Transverse colon (tissue), 4 donors: ENCODE results near the gene DNAJC10. TPM values are rescaled to one million over a fixed set of nuclear protein-coding genes. Genes with fewer than 3 reads are reported as not detected.
"Not testable (repeated sequence)": the region's sequence is repeated elsewhere in the genome, so short reads cannot be mapped to it uniquely, and the experiment has no call there.

Experiments
- DNase-seq: peaks from one replicate; pipeline ENCODE4 v3.0.0-alpha.2; 2019
- H3K27ac ChIP-seq, 4 donors: fragments of 200-600 bp; sonication (generic); 2 replicates each; pipeline ENCODE4 v1.5.1; 2016 to 2018; ENCODE audit warnings: inconsistent platforms in 4 of 4
- H3K27me3 ChIP-seq: fragments of 200-600 bp; sonication (generic); 2 replicates; pipeline ENCODE4 v1.5.1; 2017; ENCODE audit warnings: inconsistent platforms
- H3K36me3 ChIP-seq, 4 donors: fragments of 200-600 bp; sonication (generic); 2 replicates each; pipeline ENCODE4 v1.5.1; 2017 to 2019; ENCODE audit warnings: inconsistent platforms in 4 of 4
- H3K4me1 ChIP-seq, 4 donors: fragments of 200-600 bp; sonication (generic); 2 replicates each; pipeline ENCODE4 v1.5.1; 2017 to 2020; ENCODE audit warnings: inconsistent platforms in 4 of 4
- H3K4me3 ChIP-seq, 4 donors: fragments of 200-600 bp; sonication (generic); 1 replicate in 1 of 4; 2 replicates in 3 of 4; pipeline versions ENCODE4 v1.5.1 to v1.6.1; 2017 to 2019; ENCODE audit warnings: inconsistent platforms in 4 of 4
- H3K9me3 ChIP-seq, 2 donors: fragments of 200-600 bp; sonication (generic); 2 replicates each; pipeline ENCODE4 v1.5.1; 2017 to 2019; ENCODE audit warnings: inconsistent platforms in 2 of 2
- EP300 ChIP-seq: sonication (generic); formaldehyde crosslinking; IDR thresholded peaks from one replicate; pipeline ENCODE4 v1.6.1; 2017; ENCODE audit warnings: antibody characterized with exemption, low read depth
- POLR2A ChIP-seq: fragments of 450-650 bp; IDR thresholded peaks from one replicate; pipeline ENCODE4 v1.6.1; 2016; ENCODE audit warnings: antibody characterized with exemption, mild to moderate bottlenecking, moderate library complexity
- POLR2AphosphoS5 ChIP-seq, 3 donors: sonication (generic); formaldehyde crosslinking; IDR thresholded peaks; one replicate each; pipeline ENCODE4 v1.6.1; 2016; ENCODE audit warnings: antibody characterized with exemption in 3 of 3
- WGBS, 2 donors: methylation state at CpG; one replicate each; pipeline ENCODE4 v1.1.5; 2018; ENCODE audit warnings: low coverage in 1 of 2; 5-methylcytosine and 5-hydroxymethylcytosine counted together
- in situ Hi-C, 4 donors: fragments of 200-750 bp; cut with MboI; loops; one replicate each; pipeline versions ENCODE4 v1.15.0 to v1.15.1; 2017; ENCODE audit warnings: low sequenced_read_pairs in 3 of 4, low pct_ligation_motif_present in 1 of 4, low pct_unique_long_range_greater_than_20kb in 1 of 4
- intact Hi-C: fragments of 100-400 bp; cut with DNase I; formaldehyde crosslinking; loops from one replicate; pipeline ENCODE4 v1.15.1; 2023; ENCODE audit warnings: low total_unique reads
- total RNA-seq, 4 donors: library from RNA; depleted of rRNA; stranded (reverse); fragments of >200 nt; gene quantifications; one replicate each; pipeline ENCODE4 v1.1.0, GENCODE V29; 2016
- TF ChIP-seq, protein P1 (sequence below), 5 experiments: fragments of 200-600 bp in 3 of 5; fragments of 450-650 bp in 2 of 5; sonication (generic) in 3 of 5; IDR thresholded peaks; 1 replicate in 2 of 5; 2 replicates in 3 of 5; pipeline ENCODE4 v1.5.1; 2016 to 2017; ENCODE audit warnings: antibody characterized with exemption in 5 of 5, inconsistent platforms in 3 of 5, mild to moderate bottlenecking in 2 of 5, moderate library complexity in 1 of 5

Gene DNAJC10
- total RNA-seq, 4 donors from 2014 or later, result 27.4 to 37.9 (median 35.5) TPM

DNA sequence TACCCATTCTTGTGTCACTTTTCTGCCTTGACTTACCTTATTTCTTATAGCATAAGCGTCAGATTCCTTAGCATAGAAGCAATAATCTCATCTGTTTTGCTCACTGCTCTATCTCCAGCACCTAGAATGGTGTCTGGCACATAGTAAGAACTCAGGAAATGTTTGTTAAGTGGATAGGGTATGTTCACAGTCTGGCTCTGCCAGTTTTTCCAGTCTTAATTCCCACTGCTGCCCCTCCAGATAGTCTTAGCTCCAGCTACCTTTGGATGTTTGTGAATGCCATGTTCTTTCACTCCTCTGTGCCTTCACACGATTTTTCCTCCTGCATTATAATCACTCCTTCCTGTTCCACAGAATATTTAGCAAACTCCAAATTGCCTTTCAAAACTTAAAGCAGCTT, 29.0 kb downstream of the DNAJC10 start:
- Histone ChIP-seq H3K4me3 (no peak overlapping the region), H3K4me1 (no peaks in the 10 kb centered on the region), H3K27me3 (no peaks in the 10 kb centered on the region), H3K9me3 (no peaks in the 10 kb centered on the region), H3K36me3 (peaks cover 0 to 33% (median 16%) of the 10 kb centered on the region in 4 donors), H3K27ac (no peak overlapping the region)
- no peak for DNase-seq
- intact Hi-C loops, result no loop called here
- WGBS, 2 donors, result 95 to 97% methylated on average over 2 of the region's 2 CpGs
- in situ Hi-C loops, result no loop called here
- TF ChIP-seq, protein P1, sequence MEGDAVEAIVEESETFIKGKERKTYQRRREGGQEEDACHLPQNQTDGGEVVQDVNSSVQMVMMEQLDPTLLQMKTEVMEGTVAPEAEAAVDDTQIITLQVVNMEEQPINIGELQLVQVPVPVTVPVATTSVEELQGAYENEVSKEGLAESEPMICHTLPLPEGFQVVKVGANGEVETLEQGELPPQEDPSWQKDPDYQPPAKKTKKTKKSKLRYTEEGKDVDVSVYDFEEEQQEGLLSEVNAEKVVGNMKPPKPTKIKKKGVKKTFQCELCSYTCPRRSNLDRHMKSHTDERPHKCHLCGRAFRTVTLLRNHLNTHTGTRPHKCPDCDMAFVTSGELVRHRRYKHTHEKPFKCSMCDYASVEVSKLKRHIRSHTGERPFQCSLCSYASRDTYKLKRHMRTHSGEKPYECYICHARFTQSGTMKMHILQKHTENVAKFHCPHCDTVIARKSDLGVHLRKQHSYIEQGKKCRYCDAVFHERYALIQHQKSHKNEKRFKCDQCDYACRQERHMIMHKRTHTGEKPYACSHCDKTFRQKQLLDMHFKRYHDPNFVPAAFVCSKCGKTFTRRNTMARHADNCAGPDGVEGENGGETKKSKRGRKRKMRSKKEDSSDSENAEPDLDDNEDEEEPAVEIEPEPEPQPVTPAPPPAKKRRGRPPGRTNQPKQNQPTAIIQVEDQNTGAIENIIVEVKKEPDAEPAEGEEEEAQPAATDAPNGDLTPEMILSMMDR (IDR thresholded peaks at IDR 0.05), result no peak
- TF ChIP-seq EP300, result no peak

DNA sequence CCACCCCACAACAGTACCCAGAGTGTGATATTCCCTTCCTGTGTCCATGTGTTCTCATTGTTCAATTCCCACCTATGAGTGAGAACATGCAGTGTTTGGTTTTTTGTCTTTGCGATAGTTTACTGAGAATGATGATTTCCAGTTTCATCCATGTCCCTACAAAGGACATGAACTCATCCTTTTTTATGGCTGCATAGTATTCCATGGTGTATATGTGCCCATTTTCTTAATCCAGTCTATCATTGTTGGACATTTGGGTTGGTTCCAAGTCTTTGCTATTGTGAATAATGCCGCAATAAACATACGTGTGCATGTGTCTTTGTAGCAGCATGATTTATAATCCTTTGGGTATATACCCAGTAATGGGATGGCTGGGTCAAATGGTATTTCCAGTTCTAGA, 29.8 kb downstream of the DNAJC10 start:
- H3K9me3 ChIP-seq, H3K27ac ChIP-seq, H3K4me3 ChIP-seq, DNase-seq, intact Hi-C loops, in situ Hi-C loops, H3K27me3 ChIP-seq, H3K4me1 ChIP-seq: not testable (repeated sequence)
- H3K36me3 ChIP-seq, result peaks cover 0 to 33% (median 16%) of the 10 kb centered on the region in 4 donors
- 100% methylated on average over 1 to 3 of the region's 3 CpGs for WGBS, 2 donors

DNA sequence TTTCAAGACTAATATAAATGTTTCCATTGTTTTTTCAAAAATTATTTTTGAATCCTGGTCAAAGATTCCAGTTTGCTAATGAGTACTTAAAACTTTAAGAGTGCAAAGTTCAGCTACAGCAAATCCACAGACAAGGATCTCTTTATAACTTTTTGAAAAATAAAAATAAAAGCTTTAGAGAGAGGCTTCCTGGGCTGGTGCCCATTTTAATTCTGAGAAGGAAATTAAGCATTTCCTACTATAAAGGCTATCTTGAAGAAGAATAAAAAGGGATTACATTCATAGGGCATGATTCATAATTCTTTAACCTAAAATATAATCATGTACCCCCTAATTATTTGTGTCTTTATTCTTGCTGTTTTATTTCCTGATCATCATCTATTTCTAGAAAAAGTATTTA, 38.2 kb downstream of the DNAJC10 start:
- no peak overlapping the region for H3K4me3 ChIP-seq
- H3K36me3 ChIP-seq, result peaks cover 0 to 52% (median 18%) of the 10 kb centered on the region in 4 donors
- TF ChIP-seq EP300 (no peak), POLR2AphosphoS5 (IDR thresholded peaks at IDR 0.05) (no peak), POLR2A (no peak)
- no peak for DNase-seq
- H3K9me3 ChIP-seq, result no peaks in the 10 kb centered on the region
- H3K4me1 ChIP-seq, result no peaks in the 10 kb centered on the region
- intact Hi-C loops, result no loop called here
- H3K27me3 ChIP-seq, result no peaks in the 10 kb centered on the region
- in situ Hi-C loops, result loop anchor here in 1 of 4 donors (25.0 kb wide), 1 partner anchor 233 kb away; no protein-coding TSS in a partner anchor
- H3K27ac ChIP-seq, result no peak overlapping the region

DNA sequence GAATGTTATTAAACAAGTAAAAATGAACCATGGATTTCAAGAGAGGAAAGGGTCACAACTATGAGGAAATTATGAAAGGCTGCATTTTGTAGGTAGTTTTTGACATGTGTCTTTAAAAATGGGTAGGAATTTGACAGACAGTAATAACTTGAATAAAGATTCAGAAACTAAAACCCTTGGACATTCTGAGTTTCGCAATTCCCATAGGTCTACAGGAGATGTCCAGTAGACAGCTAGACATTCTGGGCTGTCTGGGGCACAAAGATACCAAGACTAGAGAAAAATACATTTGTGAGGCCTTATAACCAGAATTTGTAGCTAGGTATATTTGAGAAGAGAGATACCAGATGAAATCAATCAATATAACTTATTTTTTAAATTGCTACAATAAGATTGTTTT, 42.3 kb downstream of the DNAJC10 start:
- no peak for TF ChIP-seq EP300
- TF ChIP-seq POLR2AphosphoS5 (IDR thresholded peaks at IDR 0.05), result no peak
- no peak for TF ChIP-seq POLR2A
- TF ChIP-seq, protein P1 (IDR thresholded peaks at IDR 0.05), result no peak
- Histone ChIP-seq H3K36me3 (peaks cover 0 to 45% (median 18%) of the 10 kb centered on the region in 4 donors), H3K27me3 (no peaks in the 10 kb centered on the region), H3K4me1 (peaks cover 0 to 3% (median 0%) of the 10 kb centered on the region in 4 donors), H3K4me3 (no peak overlapping the region), H3K9me3 (no peaks in the 10 kb centered on the region), H3K27ac (no peak overlapping the region)
- in situ Hi-C loops (loop anchor here in 1 of 4 donors (25.0 kb wide), 1 partner anchor 229 kb away; no protein-coding TSS in a partner anchor), intact Hi-C loops (no loop called here)
- 97 to 100% methylated on average over 1 of the region's 1 CpG for WGBS, 2 donors
- no peak for DNase-seq

DNA sequence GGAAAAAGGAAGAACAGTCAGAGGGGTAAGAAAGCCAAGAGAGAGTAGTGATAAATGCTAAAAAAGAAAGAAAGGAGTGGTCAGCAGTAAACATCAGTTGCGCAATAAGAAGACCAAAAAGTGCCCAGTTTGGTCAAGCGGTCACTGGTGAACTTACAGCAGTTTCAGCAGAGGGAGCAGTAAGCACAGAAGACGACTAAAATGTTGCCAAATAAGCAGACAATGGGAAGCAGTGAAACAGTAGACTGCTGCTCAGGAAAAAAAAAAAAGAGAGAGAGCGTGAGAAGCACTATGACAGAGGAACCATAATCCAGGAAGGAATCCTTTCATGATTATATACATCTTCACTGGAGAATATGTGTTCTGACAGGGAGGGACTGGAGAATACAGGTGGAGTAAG, 45.8 kb downstream of the DNAJC10 start:
- H3K27me3 ChIP-seq, result no peaks in the 10 kb centered on the region
- H3K4me1 ChIP-seq, result peaks cover 0 to 3% (median 0%) of the 10 kb centered on the region in 4 donors
- TF ChIP-seq POLR2A (no peak), POLR2AphosphoS5 (IDR thresholded peaks at IDR 0.05) (no peak), EP300 (no peak)
- TF ChIP-seq, protein P1 (IDR thresholded peaks at IDR 0.05), result no peak
- intact Hi-C loops (no loop called here), in situ Hi-C loops (loop anchor here in 2 of 4 donors (10.0 to 25.0 kb wide), 2 partner anchors 223 to 225 kb away; no protein-coding TSS in a partner anchor)
- no peak for DNase-seq
- peak overlapping the region in 2 of 4 donors; percentile 31 to 38 for H3K27ac ChIP-seq
- H3K9me3 ChIP-seq, result no peaks in the 10 kb centered on the region
- 66 to 78% methylated on average over 3 to 4 of the region's 4 CpGs for WGBS, 2 donors
- peaks cover 0 to 26% (median 13%) of the 10 kb centered on the region in 4 donors for H3K36me3 ChIP-seq
- H3K4me3 ChIP-seq, result no peak overlapping the region
